Mononuclear cell (primary cell): ENCODE data around the gene PEAK1. TPM values are rescaled to one million over a fixed set of nuclear protein-coding genes. Genes with fewer than 3 reads are reported as not detected.

Experiments used
- H3K27me3 ChIP-seq: 2 replicates; pipeline ENCODE4 v1.6.0; 2011; ENCODE audit warnings: low read length, control low read depth; ENCODE audit not compliant: insufficient read depth
- H3K4me1 ChIP-seq: 2 replicates; pipeline ENCODE4 v1.5.1; 2011; ENCODE audit warnings: mild to moderate bottlenecking, low read length, control low read depth; ENCODE audit not compliant: insufficient read depth
- H3K4me3 ChIP-seq: 2 replicates; pipeline ENCODE4 v1.5.1; 2011; ENCODE audit warnings: mild to moderate bottlenecking, low read length, moderate library complexity
- H3K9me3 ChIP-seq: 2 replicates; pipeline ENCODE4 v1.5.1; 2011; ENCODE audit warnings: low read depth, mild to moderate bottlenecking, control low read depth, low read length
- total RNA-seq: library from RNA; depleted of rRNA; stranded (reverse); fragments of >200 nt; gene quantifications from one replicate; pipeline ENCODE4 v1.2.3, GENCODE V29; 2012

Gene PEAK1
- total RNA-seq, 1 donor: 10.8 TPM

DNA sequence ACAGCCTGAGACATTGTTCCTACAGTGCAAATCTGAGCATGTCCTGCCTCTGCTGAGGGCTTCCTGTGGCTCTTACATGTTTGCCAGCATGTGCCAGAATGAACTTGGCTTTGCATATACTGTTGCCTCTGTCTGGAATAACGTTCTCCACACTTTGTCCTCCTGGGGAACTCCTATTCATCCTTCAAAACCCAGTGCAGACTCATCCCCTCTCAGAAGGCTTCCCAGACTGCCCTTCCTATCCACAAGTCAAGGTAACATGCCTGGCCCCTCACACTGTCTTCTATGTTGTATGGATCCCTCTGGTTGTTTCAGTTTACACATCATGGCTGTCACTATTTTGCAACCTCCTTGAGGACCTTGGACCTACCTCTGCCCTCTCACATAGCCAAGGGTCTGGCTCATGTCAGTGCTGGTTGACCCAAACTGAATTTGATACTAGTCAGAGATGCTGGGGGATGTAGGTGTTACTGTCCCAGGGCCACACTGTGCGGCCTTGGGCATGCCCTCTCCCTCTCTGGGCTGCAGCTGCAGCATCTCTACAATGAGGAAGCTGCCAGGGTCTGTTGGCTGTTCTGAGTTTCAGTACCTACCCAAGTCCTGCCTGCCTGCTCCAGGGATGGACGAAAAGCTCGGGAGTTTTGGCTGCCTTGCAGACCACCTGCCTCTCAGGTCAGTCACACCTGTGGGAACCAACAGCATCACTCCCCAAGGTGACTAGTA lies 320.0 kb downstream of the PEAK1 start:
- no peaks in the 10 kb centered on the region for H3K9me3 ChIP-seq
- H3K4me1 ChIP-seq: no peaks in the 10 kb centered on the region
- no peaks in the 10 kb centered on the region for H3K27me3 ChIP-seq
- H3K4me3 ChIP-seq: no peak overlapping the region

DNA sequence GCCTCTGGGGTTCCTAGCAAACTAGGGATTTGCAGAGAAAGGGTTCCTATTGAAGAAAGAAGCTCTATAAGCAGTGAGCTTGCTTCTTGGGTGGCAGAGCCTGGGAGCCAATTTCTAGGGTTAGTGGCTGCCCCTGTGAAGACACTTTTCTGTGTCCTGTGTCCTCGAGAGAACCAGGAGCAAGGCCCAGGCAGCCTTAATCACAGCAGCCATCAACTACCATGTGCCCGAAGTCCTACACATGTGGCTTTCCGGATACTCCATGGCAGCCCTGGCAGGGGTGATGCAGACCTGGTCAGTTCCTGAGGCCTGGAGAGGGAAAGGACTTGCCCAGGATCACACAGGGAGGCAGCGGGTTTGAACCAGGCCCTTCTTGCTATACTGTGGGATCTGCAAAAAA lies 321.3 kb downstream of the PEAK1 start:
- H3K4me3 ChIP-seq: no peak overlapping the region
- H3K9me3 ChIP-seq: no peaks in the 10 kb centered on the region
- no peaks in the 10 kb centered on the region for H3K27me3 ChIP-seq
- H3K4me1 ChIP-seq: no peaks in the 10 kb centered on the region

DNA sequence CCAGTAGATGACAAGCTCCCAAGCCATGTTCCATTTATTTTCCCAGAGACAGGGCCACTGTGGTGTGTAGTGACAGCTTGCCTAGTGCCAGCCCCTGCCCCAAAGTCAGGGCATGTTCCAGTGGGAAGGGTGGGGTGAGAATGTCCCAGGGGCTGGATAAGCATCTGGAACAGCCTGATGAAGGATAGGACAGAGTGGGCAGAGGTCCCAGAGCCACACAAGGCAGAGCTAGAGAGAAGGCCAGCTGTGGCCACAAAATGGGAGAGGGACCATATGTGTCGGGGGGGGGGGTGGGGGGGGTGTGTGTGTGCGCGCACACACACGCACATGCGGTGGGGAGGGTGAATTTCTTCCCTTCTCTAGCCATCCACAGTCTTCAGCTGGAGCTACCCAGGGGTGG lies 322.0 kb downstream of the PEAK1 start:
- H3K27me3 ChIP-seq: no peaks in the 10 kb centered on the region
- H3K4me3 ChIP-seq: no peak overlapping the region
- no peaks in the 10 kb centered on the region for H3K9me3 ChIP-seq
- no peaks in the 10 kb centered on the region for H3K4me1 ChIP-seq

GRCh38 chr15:77097248-77097721 lies 322.6 kb downstream of the PEAK1 start:
- no peaks in the 10 kb centered on the region for H3K27me3 ChIP-seq
- H3K4me1 ChIP-seq: no peaks in the 10 kb centered on the region
- no peak overlapping the region for H3K4me3 ChIP-seq
- H3K9me3 ChIP-seq: no peaks in the 10 kb centered on the region

GRCh38 chr15:77096541-77096940 lies 323.4 kb downstream of the PEAK1 start:
- Histone ChIP-seq H3K27me3 (no peaks in the 10 kb centered on the region), H3K9me3 (no peaks in the 10 kb centered on the region), H3K4me3 (no peak overlapping the region), H3K4me1 (no peaks in the 10 kb centered on the region)

DNA sequence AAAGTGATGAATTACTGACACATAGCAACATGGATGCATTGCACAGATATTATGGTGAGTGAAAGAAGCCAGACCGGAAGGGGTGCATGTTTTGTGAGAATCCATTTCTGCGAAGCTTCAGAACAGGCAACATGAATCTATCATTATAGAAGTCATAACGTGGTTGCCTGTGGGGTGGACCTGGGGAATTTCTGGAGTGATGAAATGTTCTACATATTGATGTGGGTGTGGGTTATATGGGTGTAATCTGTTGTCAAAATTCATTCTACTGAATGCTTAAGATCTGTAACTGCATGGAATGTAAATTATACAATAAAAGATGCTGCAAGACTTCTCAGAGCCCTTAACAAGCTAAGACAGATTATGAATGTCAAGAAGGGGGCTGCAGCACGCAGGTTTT lies 323.8 kb downstream of the PEAK1 start:
- Histone ChIP-seq H3K27me3 (no peaks in the 10 kb centered on the region), H3K9me3 (no peaks in the 10 kb centered on the region), H3K4me1 (no peaks in the 10 kb centered on the region), H3K4me3 (no peak overlapping the region)

DNA sequence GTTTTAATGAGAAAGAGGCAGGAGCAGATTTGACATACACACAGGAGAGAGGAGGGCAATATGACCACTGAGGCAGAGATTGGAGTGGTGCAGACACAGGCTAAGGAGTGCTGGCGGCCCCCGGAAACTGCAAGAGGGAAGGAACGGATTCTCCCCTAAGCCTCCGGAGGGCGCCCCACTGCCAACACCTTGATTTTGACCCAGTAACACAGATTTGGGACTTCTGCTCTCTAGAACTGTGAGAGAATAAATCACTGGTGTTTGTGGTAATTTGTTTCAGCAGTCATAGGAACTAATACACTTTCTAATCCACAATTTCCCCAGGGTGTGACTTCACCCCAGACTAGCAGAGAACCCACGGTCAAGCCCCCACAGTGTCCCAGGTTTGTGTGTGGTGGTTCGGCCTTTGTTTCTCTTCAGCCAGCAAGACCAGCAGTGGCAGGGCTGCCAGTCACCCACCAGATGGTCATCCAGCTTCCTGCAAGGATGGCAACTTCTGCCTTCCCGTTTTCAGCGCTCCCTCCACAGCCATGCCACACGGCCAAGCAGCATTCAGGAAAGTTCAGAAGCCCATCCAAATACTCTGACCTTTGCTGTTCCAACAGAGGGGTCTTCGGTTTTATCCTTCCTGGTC lies 325.4 kb downstream of the PEAK1 start:
- Histone ChIP-seq H3K4me3 (no peak overlapping the region), H3K27me3 (no peaks in the 10 kb centered on the region), H3K4me1 (no peaks in the 10 kb centered on the region), H3K9me3 (no peaks in the 10 kb centered on the region)

GRCh38 chr15:77093436-77093835 lies 326.5 kb downstream of the PEAK1 start:
- Histone ChIP-seq H3K4me3 (no peak overlapping the region), H3K27me3 (no peaks in the 10 kb centered on the region), H3K9me3 (no peaks in the 10 kb centered on the region), H3K4me1 (no peaks in the 10 kb centered on the region)

- no peaks in the 10 kb centered on the region for H3K27me3 ChIP-seq
- H3K4me1 ChIP-seq: no peaks in the 10 kb centered on the region
- H3K4me3 ChIP-seq: no peak overlapping the region
- no peaks in the 10 kb centered on the region for H3K9me3 ChIP-seq
These were observed 328.8 kb downstream of the PEAK1 start for GRCh38 chr15:77091097-77091496.

GRCh38 chr15:77087213-77087612 lies 332.7 kb downstream of the PEAK1 start:
- Histone ChIP-seq H3K4me1 (peaks cover 25% of the 10 kb centered on the region), H3K27me3 (no peaks in the 10 kb centered on the region), H3K4me3 (no peak overlapping the region), H3K9me3 (no peaks in the 10 kb centered on the region)

DNA sequence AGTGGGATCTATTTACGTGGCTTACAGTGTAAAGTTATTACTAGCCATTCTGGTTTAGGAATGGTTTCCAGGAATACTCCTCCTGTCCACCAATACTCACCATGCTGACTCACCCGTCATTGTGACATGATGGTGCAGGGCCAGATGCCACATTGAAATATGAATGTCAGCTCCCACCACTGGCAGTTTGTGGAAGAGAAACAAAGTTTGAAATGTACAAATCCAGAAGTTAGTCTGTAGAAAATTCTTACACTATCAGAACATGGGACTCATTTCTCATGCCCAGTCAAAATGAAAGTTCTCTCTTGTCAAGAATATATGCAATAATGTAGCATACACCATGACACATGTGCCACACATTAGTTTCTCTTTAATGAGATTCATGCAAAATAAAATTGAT lies 334.6 kb downstream of the PEAK1 start:
- Histone ChIP-seq H3K9me3 (no peaks in the 10 kb centered on the region), H3K27me3 (no peaks in the 10 kb centered on the region), H3K4me1 (peaks cover 31% of the 10 kb centered on the region), H3K4me3 (no peak overlapping the region)

GRCh38 chr15:77084436-77084835 lies 335.5 kb downstream of the PEAK1 start:
- H3K4me1 ChIP-seq: peaks cover 31% of the 10 kb centered on the region
- no peaks in the 10 kb centered on the region for H3K27me3 ChIP-seq
- no peaks in the 10 kb centered on the region for H3K9me3 ChIP-seq
- no peak overlapping the region for H3K4me3 ChIP-seq

GRCh38 chr15:77083381-77084160 lies 336.3 kb downstream of the PEAK1 start:
- H3K27me3 ChIP-seq: no peaks in the 10 kb centered on the region
- no peak overlapping the region for H3K4me3 ChIP-seq
- H3K9me3 ChIP-seq: no peaks in the 10 kb centered on the region
- peaks cover 31% of the 10 kb centered on the region for H3K4me1 ChIP-seq

DNA sequence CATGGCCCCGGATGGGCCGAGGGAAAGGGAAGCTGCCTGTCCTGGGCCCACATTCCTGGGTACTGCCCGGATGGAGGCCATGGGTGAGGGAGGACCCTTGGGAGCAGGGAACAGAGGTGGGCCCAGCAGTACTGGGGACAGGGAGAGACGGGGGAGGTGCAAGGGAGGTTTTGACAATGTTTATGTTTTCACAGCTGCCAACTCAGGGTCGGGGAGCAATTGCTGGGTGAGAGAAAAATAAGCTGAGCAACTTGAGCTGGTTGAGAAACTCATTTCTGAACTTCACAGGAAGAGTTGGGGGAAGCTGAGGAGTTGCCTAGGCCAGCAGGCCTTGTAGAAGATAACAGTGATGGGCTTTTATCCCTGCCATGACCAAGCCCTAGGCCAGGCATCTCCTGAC lies 337.9 kb downstream of the PEAK1 start:
- Histone ChIP-seq H3K4me1 (peaks cover 31% of the 10 kb centered on the region), H3K27me3 (no peaks in the 10 kb centered on the region), H3K9me3 (no peaks in the 10 kb centered on the region), H3K4me3 (no peak overlapping the region)

GRCh38 chr15:77076323-77076915 lies 343.5 kb downstream of the PEAK1 start:
- Histone ChIP-seq H3K9me3 (no peaks in the 10 kb centered on the region), H3K4me1 (peaks cover 2% of the 10 kb centered on the region), H3K27me3 (no peaks in the 10 kb centered on the region), H3K4me3 (no peak overlapping the region)
